SK-N-SH treated with all-trans-retinoic acid at 6 μM for 48 hours (cell line): ENCODE measurements around the gene OR2T4.

ENCODE experiments used
- ATAC-seq: fragments of 200-7000 bp; cut with Tn5 transposase; 3 replicates; pipeline ENCODE4 v1.9.1; 2020; ENCODE audit warnings: mild to moderate bottlenecking, moderate library complexity
- ARNTL ChIP-seq: fragments of 450-650 bp; formaldehyde crosslinking; IDR thresholded peaks from 2 replicates; pipeline ENCODE4 v1.5.0; 2020; ENCODE audit warnings: low read depth, mild to moderate bottlenecking, moderate library complexity, borderline replicate concordance
- BACH2 ChIP-seq: fragments of 250-450 bp; sonication (Bioruptor Pico); IDR thresholded peaks from 2 replicates; pipeline ENCODE4 v1.9.0; 2021; ENCODE audit warnings: mild to moderate bottlenecking, borderline replicate concordance
- CSDC2 ChIP-seq: fragments of 250-450 bp; sonication (Bioruptor Pico); IDR thresholded peaks from 2 replicates; pipeline ENCODE4 v1.5.0; 2020; ENCODE audit warnings: mild to moderate bottlenecking, moderate library complexity
- ESRRG ChIP-seq: fragments of 250-450 bp; sonication (Bioruptor Pico); IDR thresholded peaks from 2 replicates; pipeline ENCODE4 v1.6.1; 2021; ENCODE audit warnings: mild to moderate bottlenecking
- GLIS3 ChIP-seq: fragments of 250-450 bp; sonication (Bioruptor Pico); IDR thresholded peaks from 2 replicates; pipeline ENCODE4 v1.5.0; 2020; ENCODE audit warnings: mild to moderate bottlenecking, moderate library complexity
- ISL1 ChIP-seq: fragments of 250-450 bp; sonication (Bioruptor Pico); IDR thresholded peaks from 2 replicates; pipeline ENCODE4 v2.1.2; 2022; ENCODE audit warnings: mild to moderate bottlenecking, moderate library complexity
- OSR1 ChIP-seq: fragments of 250-450 bp; sonication (Bioruptor Pico); IDR thresholded peaks from 2 replicates; pipeline ENCODE4 v1.8.0; 2022; ENCODE audit warnings: moderate library complexity, mild to moderate bottlenecking, inconsistent platforms
- PPARA ChIP-seq: fragments of 250-450 bp; sonication (Bioruptor Pico); IDR thresholded peaks from 2 replicates; pipeline ENCODE4 v1.5.0; 2020; ENCODE audit warnings: mild to moderate bottlenecking, borderline replicate concordance
- SNAI2 ChIP-seq: fragments of 250-450 bp; sonication (Bioruptor Pico); IDR thresholded peaks from 2 replicates; pipeline ENCODE4 v1.5.0; 2020; ENCODE audit warnings: mild to moderate bottlenecking, moderate library complexity
- TCF4 ChIP-seq: fragments of 250-450 bp; sonication (Bioruptor Pico); IDR thresholded peaks from 2 replicates; pipeline ENCODE4 v1.8.0; 2021; ENCODE audit warnings: mild to moderate bottlenecking, moderate library complexity, borderline replicate concordance
- ZC3H10 ChIP-seq: fragments of 250-450 bp; sonication (Bioruptor Pico); IDR thresholded peaks from 2 replicates; pipeline ENCODE4 v1.5.1; 2021; ENCODE audit warnings: mild to moderate bottlenecking, moderate library complexity
- ZFP3 ChIP-seq: fragments of 250-450 bp; sonication (Bioruptor Pico); IDR thresholded peaks from 2 replicates; pipeline ENCODE4 v1.5.0; 2020; ENCODE audit warnings: mild to moderate bottlenecking, moderate library complexity
- ZFP30 ChIP-seq: fragments of 450-650 bp; formaldehyde crosslinking; IDR thresholded peaks from 2 replicates; pipeline ENCODE4 v1.5.0; 2022; ENCODE audit warnings: mild to moderate bottlenecking, moderate library complexity
- ZNF565 ChIP-seq: fragments of 450-650 bp; formaldehyde crosslinking; conservative IDR thresholded peaks from 2 replicates; pipeline ENCODE4 v1.5.0; 2020; ENCODE audit warnings: low read depth, mild to moderate bottlenecking, moderate library complexity
- ZNF70 ChIP-seq: fragments of 450-650 bp; formaldehyde crosslinking; IDR thresholded peaks from 2 replicates; pipeline ENCODE4 v1.5.0; 2020; ENCODE audit warnings: mild to moderate bottlenecking, moderate library complexity
- ZNF8 ChIP-seq: fragments of 450-650 bp; formaldehyde crosslinking; IDR thresholded peaks from 2 replicates; pipeline ENCODE4 v1.5.0; 2020; ENCODE audit warnings: mild to moderate bottlenecking, moderate library complexity
- TF ChIP-seq, protein P1 (sequence below): fragments of 250-450 bp; sonication (Bioruptor Pico); IDR thresholded peaks from 2 replicates; pipeline ENCODE4 v1.5.0; 2020; ENCODE audit warnings: mild to moderate bottlenecking, moderate library complexity
- TF ChIP-seq, protein P2 (sequence below): fragments of 250-450 bp; sonication (Bioruptor Pico); IDR thresholded peaks from 2 replicates; pipeline ENCODE4 v1.5.1; 2020; ENCODE audit warnings: low read depth, mild to moderate bottlenecking, moderate library complexity
- TF ChIP-seq, protein P3 (sequence below): fragments of 250-450 bp; sonication (Bioruptor Pico); IDR thresholded peaks from 2 replicates; pipeline ENCODE4 v1.5.1; 2021; ENCODE audit warnings: mild to moderate bottlenecking, moderate library complexity
- TF ChIP-seq, protein P4 (sequence below): fragments of 250-450 bp; sonication (Bioruptor Pico); IDR thresholded peaks from 2 replicates; pipeline ENCODE4 v1.8.0; 2021; ENCODE audit warnings: low read depth, mild to moderate bottlenecking, moderate library complexity, borderline replicate concordance

Gene OR2T4

DNA sequence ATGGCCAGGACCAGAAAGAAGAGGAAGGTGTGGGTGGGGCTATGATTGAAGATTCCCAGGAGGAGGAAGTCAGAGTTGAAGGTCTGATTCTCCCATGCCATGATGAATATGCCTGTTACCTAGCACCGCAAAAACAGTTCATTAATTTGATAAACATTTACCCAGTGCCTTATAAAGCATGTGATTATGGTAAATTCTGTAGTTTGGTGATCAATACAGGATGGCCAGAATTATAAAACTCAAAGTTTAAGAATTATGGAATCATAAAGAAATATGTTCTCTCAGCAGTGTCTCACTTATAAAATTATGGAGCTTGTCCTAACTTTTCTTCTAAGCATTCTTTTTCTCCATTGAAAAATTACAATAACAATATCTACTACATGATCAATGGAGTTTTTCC is 37.0 kb upstream of the OR2T4 start, which contains the start of gene OR2M7 (continued):
- TF ChIP-seq, protein P1, sequence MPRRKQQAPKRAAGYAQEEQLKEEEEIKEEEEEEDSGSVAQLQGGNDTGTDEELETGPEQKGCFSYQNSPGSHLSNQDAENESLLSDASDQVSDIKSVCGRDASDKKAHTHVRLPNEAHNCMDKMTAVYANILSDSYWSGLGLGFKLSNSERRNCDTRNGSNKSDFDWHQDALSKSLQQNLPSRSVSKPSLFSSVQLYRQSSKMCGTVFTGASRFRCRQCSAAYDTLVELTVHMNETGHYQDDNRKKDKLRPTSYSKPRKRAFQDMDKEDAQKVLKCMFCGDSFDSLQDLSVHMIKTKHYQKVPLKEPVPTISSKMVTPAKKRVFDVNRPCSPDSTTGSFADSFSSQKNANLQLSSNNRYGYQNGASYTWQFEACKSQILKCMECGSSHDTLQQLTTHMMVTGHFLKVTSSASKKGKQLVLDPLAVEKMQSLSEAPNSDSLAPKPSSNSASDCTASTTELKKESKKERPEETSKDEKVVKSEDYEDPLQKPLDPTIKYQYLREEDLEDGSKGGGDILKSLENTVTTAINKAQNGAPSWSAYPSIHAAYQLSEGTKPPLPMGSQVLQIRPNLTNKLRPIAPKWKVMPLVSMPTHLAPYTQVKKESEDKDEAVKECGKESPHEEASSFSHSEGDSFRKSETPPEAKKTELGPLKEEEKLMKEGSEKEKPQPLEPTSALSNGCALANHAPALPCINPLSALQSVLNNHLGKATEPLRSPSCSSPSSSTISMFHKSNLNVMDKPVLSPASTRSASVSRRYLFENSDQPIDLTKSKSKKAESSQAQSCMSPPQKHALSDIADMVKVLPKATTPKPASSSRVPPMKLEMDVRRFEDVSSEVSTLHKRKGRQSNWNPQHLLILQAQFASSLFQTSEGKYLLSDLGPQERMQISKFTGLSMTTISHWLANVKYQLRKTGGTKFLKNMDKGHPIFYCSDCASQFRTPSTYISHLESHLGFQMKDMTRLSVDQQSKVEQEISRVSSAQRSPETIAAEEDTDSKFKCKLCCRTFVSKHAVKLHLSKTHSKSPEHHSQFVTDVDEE: no peak

DNA sequence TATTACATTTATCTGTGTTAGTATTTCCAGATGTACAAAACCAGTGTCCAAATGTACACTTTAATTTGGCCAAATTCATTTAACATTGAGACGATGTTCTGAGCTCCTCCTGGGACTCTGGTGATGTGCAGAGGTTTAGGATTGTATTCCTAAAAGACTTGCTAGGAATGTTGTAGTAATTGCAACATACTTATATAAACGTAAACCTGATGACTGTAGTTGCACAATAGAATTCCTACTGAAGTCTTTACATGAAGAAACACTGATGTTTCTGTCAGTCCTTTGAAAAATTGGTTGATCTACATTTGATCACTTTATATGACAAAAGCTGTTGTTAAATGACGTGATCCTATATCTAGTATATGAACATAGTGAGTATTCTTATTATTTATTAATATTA is 18.0 kb upstream of the OR2T4 start:
- ATAC-seq: no peak
- TF ChIP-seq, protein P1: no peak
- TF ChIP-seq GLIS3: no peak
- no peak for TF ChIP-seq SNAI2 (CRISPR knock-in tag)
- TF ChIP-seq ISL1 (CRISPR knock-in tag): no peak
- no peak for TF ChIP-seq OSR1 (CRISPR knock-in tag)
- no peak for TF ChIP-seq ZC3H10
- TF ChIP-seq ZNF8: no peak

DNA sequence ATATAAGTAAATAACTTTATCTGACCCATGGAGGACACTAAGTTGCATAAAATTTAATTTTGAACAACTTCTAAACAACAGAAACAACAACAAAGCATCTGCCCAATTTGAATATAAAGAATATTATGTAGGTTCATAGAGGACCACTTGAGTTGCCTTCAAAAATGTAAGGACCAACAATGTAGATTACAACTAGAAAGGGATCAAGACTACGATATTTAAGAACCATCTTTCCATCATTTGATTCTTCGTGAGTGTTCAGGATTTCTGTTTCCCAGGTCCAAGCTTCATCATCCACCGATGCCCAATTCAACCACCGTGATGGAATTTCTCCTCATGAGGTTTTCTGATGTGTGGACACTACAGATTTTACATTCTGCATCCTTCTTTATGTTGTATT is 13.0 kb upstream of the OR2T4 start, which contains the start of gene OR14C36:
TSS of gene OR14C36 (plus strand) at position 301 of the 400 bp plus-strand sequence. CDS start at position 301, 0 bp downstream.
- ATAC-seq: no peak
- no peak for TF ChIP-seq OSR1 (CRISPR knock-in tag)
- TF ChIP-seq ZNF565 (CRISPR knock-in tag): no peak
- TF ChIP-seq ZC3H10: no peak
- no peak for TF ChIP-seq PPARA (CRISPR knock-in tag)
- no peak for TF ChIP-seq ESRRG
- no peak for TF ChIP-seq BACH2
- TF ChIP-seq CSDC2 (CRISPR knock-in tag): no peak
- TF ChIP-seq ZNF8: no peak
- TF ChIP-seq, protein P2, sequence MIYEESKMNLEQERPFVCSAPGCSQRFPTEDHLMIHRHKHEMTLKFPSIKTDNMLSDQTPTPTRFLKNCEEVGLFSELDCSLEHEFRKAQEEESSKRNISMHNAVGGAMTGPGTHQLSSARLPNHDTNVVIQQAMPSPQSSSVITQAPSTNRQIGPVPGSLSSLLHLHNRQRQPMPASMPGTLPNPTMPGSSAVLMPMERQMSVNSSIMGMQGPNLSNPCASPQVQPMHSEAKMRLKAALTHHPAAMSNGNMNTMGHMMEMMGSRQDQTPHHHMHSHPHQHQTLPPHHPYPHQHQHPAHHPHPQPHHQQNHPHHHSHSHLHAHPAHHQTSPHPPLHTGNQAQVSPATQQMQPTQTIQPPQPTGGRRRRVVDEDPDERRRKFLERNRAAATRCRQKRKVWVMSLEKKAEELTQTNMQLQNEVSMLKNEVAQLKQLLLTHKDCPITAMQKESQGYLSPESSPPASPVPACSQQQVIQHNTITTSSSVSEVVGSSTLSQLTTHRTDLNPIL: no peak
- TF ChIP-seq ZNF70 (CRISPR knock-in tag): no peak
- no peak for TF ChIP-seq TCF4 (CRISPR knock-in tag)
- TF ChIP-seq, protein P3, sequence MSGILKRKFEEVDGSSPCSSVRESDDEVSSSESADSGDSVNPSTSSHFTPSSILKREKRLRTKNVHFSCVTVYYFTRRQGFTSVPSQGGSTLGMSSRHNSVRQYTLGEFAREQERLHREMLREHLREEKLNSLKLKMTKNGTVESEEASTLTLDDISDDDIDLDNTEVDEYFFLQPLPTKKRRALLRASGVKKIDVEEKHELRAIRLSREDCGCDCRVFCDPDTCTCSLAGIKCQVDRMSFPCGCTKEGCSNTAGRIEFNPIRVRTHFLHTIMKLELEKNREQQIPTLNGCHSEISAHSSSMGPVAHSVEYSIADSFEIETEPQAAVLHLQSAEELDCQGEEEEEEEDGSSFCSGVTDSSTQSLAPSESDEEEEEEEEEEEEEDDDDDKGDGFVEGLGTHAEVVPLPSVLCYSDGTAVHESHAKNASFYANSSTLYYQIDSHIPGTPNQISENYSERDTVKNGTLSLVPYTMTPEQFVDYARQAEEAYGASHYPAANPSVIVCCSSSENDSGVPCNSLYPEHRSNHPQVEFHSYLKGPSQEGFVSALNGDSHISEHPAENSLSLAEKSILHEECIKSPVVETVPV: no peak
- TF ChIP-seq ZFP3 (CRISPR knock-in tag): no peak
- TF ChIP-seq, protein P4, sequence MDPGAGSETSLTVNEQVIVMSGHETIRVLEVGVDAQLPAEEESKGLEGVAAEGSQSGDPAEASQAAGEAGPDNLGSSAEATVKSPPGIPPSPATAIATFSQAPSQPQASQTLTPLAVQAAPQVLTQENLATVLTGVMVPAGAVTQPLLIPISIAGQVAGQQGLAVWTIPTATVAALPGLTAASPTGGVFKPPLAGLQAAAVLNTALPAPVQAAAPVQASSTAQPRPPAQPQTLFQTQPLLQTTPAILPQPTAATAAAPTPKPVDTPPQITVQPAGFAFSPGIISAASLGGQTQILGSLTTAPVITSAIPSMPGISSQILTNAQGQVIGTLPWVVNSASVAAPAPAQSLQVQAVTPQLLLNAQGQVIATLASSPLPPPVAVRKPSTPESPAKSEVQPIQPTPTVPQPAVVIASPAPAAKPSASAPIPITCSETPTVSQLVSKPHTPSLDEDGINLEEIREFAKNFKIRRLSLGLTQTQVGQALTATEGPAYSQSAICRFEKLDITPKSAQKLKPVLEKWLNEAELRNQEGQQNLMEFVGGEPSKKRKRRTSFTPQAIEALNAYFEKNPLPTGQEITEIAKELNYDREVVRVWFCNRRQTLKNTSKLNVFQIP (CRISPR knock-in tag): no peak
- TF ChIP-seq GLIS3: no peak
- no peak for TF ChIP-seq ZFP30
- TF ChIP-seq ARNTL (CRISPR knock-in tag): no peak
- TF ChIP-seq, protein P1: no peak
